Duodenal mucosa (tissue), 2 donors: ENCODE results near the gene RAP1GAP.

Source experiments
- H3K27ac ChIP-seq: one replicate; pipeline ENCODE4 v1.7.0; 2013; ENCODE audit warnings: low read depth, low read length
- H3K27me3 ChIP-seq, 2 donors: one replicate each; pipeline ENCODE4 v1.7.0; 2013; ENCODE audit warnings: low read length in 2 of 2, control low read depth in 1 of 2; ENCODE audit not compliant: insufficient read depth in 2 of 2, control insufficient read depth in 1 of 2
- H3K36me3 ChIP-seq, 2 donors: one replicate each; pipeline ENCODE4 v1.7.0; 2013; ENCODE audit warnings: low read length in 2 of 2, control low read depth in 1 of 2; ENCODE audit not compliant: insufficient read depth in 2 of 2, control insufficient read depth in 1 of 2
- H3K4me1 ChIP-seq, 2 donors: one replicate each; pipeline ENCODE4 v1.7.0; 2013; ENCODE audit warnings: low read length in 2 of 2, control low read depth in 1 of 2; ENCODE audit not compliant: insufficient read depth in 2 of 2, control insufficient read depth in 1 of 2
- H3K4me3 ChIP-seq, 2 donors: one replicate each; pipeline ENCODE4 v1.7.0; 2013; ENCODE audit warnings: low read length in 2 of 2, low read depth in 1 of 2
- H3K9ac ChIP-seq, 2 donors: one replicate each; pipeline ENCODE4 v1.7.0; 2013; ENCODE audit warnings: low read length in 2 of 2, low read depth in 1 of 2
- H3K9me3 ChIP-seq, 2 donors: one replicate each; pipeline ENCODE4 v1.7.0; 2013; ENCODE audit warnings: low read length in 2 of 2, control low read depth in 1 of 2; ENCODE audit not compliant: control insufficient read depth in 1 of 2

Gene RAP1GAP

DNA sequence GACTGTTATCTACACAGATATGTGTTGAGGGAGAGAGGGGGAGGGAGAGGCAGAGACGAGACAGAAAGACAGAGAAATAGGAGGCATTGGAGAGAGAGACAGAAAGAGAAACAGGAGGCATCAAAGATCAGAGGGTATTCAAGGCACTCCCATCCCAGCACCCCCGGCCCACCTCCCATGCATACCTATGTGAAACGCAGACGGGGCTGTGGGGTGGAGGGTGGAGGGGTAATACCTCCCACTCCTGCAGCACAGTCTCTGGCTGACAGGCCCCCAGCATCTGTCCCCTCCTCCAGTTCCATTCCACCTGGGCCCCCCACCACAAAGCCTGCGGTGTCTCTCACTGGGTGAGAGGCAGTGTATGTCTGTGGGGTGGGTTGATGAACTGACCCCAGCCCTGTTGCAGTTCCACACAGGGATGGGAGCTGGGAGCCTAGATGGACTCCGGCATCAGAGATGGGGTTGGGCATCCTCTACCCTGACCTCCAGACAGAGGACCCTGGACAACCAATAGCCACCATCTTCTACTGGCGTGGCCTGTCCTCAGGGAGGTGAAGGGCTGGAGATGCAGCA, 49.7 kb downstream of the RAP1GAP start:
- H3K27ac ChIP-seq = no peak overlapping the region
- no peaks in the 10 kb centered on the region for H3K9me3 ChIP-seq
- H3K4me3 ChIP-seq = no peak overlapping the region
- H3K4me1 ChIP-seq = peaks cover 39 to 61% of the 10 kb centered on the region in 2 donors
- H3K9ac ChIP-seq = no peak overlapping the region
- H3K27me3 ChIP-seq = peaks cover 0 to 2% of the 10 kb centered on the region in 2 donors
- H3K36me3 ChIP-seq = no peaks in the 10 kb centered on the region

DNA sequence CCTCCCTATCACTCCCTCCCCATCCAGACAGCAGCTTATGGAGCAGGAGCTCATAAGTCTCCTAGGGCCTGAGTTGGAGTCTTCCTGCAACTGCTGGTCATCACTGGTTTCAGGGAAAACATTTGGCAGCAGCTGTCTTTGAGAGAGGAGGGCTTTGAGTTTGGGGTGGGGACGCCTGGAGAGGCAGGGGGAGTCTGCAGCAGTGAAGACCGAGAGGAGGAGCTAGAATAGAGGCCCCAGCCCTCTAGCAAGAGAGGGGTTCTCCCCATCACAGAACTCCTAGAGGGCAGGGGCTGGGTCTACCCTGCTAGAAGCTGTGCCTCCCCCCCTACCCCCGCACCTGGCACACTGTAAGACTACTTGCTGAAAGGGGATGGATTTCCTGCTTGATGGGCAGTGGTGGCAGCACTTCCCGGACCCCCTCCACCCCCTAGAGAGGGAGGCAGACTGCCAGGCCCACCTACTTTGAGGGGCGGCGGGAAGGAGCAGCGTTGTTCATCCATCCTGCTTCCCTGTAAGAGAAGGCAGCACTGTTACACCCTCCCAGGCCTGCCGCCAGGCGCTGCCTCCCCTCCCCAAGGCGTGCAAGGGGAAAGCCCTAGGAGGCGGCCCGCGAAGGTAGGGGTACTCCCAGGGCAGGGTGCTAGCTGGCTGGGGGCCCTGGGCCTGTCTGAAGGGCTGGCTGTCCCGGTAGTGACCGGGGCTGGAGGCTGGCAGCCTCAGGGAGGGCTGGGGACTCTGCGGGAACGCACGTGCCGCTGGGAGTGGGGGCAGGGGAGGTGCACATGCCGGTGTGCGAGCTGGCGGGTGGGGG, 50.4 kb downstream of the RAP1GAP start:
- peaks cover 40 to 62% of the 10 kb centered on the region in 2 donors for H3K4me1 ChIP-seq
- H3K4me3 ChIP-seq = no peak overlapping the region
- H3K27me3 ChIP-seq = peaks cover 0 to 2% of the 10 kb centered on the region in 2 donors

DNA sequence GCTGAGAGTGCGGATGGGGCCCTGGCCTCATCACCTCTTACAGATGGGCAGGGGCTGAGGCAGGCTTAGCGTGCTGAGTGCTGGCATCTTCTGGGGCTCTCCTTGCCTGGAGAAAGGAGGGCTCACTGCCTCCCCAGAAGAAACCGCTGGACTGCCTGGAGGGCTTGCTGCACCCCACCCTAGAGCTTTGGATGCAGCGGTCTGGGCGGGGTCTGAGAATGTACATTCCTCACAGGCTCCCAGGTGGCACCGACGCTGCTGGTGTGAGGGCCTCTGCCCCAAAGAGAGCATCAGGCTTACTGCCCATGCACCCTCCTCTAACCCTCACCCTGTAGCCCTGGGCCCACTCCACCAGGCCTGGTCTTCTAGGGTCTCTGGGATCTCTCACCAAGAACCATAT, 51.1 kb downstream of the RAP1GAP start:
- H3K4me1 ChIP-seq = peaks cover 34 to 56% of the 10 kb centered on the region in 2 donors
- H3K27me3 ChIP-seq = peaks cover 0 to 2% of the 10 kb centered on the region in 2 donors
- no peak overlapping the region for H3K4me3 ChIP-seq
- H3K9me3 ChIP-seq = no peaks in the 10 kb centered on the region
- H3K36me3 ChIP-seq = peaks cover 0 to 6% of the 10 kb centered on the region in 2 donors
- no peak overlapping the region for H3K27ac ChIP-seq
- H3K9ac ChIP-seq = no peak overlapping the region

More for the DNA sequence above, 50.4 kb downstream of the RAP1GAP start:
- no peaks in the 10 kb centered on the region for H3K36me3 ChIP-seq
- H3K27ac ChIP-seq = no peak overlapping the region
- H3K9ac ChIP-seq = no peak overlapping the region
- no peaks in the 10 kb centered on the region for H3K9me3 ChIP-seq

DNA sequence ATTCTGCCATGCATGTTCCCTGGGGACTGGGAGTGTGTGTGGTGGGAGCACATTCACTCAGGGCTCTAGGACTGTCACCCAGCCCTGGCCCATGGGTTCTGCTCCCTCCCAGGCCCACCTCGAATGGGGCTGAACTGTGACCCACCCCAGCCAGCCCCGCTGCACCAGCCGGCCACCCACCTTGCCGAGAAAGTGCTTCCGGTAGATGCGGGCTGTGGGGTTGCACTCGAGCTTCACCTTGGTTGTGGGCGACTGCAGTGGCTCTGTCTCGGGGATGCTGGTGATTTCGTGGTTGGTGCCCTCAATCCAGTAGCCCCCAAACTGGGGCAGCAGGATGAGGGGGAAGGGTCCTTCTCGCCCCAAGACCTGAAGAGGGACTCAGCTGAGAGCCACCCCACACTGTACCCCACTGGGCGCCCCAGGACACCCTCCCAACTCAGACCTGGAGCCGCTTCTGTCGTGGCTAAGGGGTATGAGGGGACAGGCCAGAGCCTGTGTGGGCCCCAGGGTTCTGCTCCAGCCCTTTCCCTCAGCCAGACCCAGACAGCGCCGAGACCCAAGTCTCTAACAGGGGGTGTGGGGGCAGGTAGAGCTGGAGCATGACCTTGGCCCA, 51.9 kb downstream of the RAP1GAP start:
- Histone ChIP-seq H3K27me3 (no peaks in the 10 kb centered on the region), H3K9me3 (no peaks in the 10 kb centered on the region), H3K4me3 (no peak overlapping the region), H3K4me1 (peaks cover 29 to 51% of the 10 kb centered on the region in 2 donors), H3K36me3 (peaks cover 0 to 7% of the 10 kb centered on the region in 2 donors), H3K27ac (no peak overlapping the region), H3K9ac (no peak overlapping the region)

DNA sequence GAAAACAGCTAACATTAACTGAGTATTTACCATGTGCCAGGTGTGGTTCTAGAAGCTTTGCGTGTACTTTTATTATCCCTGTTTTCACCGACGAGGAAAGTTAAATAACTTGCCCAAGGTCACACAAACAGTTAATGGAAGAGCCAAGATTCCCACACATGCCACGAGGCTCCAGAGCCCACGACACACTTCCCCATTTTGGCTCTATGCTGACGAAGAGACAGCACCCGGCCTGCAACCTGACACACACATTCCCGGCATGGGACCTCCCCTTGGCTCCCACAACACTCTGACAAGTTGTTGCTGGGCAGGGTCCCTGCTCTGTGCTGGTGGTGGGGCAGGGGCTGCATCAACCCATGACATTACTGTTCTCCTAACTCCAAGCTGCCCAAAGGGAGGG, 52.8 kb downstream of the RAP1GAP start:
- no peak overlapping the region for H3K4me3 ChIP-seq
- no peak overlapping the region for H3K9ac ChIP-seq
- H3K4me1 ChIP-seq = peaks cover 25 to 45% of the 10 kb centered on the region in 2 donors
- H3K27me3 ChIP-seq = no peaks in the 10 kb centered on the region
- H3K36me3 ChIP-seq = peaks cover 0 to 7% of the 10 kb centered on the region in 2 donors
- no peaks in the 10 kb centered on the region for H3K9me3 ChIP-seq
- H3K27ac ChIP-seq = no peak overlapping the region

DNA sequence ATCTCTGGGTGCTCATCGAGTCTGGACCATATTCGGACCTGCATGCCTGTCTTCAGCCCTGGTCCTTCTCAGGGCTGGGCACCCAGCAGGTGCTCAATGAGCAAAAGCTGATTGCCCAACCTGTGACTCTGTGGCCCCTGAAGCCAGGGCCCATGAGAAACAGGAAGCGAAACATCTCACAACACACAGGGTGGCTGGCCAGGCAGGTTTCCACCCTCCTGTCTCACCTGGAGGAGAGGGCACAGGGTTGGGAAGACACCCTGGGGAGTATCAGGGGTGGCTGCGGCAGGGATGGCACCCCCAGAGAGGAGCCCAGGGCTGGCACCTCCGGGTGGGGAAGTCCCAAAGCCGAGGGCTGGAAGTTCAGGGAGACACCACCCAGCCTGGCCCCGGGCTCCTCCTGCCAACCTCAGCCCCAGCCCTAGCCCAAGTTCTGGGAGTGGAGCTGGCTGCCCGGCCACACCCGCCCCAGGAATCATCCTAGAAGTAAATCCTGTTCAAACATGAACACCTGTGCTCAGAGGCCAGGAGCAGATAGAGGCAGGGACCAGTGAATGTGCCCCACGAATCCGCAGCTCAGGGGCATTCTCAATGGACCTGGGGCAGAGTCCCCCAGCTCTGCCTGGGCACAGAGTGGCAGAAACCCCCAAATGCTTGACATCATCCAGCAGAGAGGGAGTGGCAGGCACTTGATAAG, 54.6 kb downstream of the RAP1GAP start:
- Histone ChIP-seq H3K4me1 (peaks cover 25 to 32% of the 10 kb centered on the region in 2 donors), H3K27ac (no peak overlapping the region), H3K9me3 (no peaks in the 10 kb centered on the region), H3K27me3 (no peaks in the 10 kb centered on the region), H3K36me3 (peaks cover 0 to 7% of the 10 kb centered on the region in 2 donors), H3K4me3 (no peak overlapping the region), H3K9ac (peak overlapping the region in 1 of 2 donors; percentile 26)

DNA sequence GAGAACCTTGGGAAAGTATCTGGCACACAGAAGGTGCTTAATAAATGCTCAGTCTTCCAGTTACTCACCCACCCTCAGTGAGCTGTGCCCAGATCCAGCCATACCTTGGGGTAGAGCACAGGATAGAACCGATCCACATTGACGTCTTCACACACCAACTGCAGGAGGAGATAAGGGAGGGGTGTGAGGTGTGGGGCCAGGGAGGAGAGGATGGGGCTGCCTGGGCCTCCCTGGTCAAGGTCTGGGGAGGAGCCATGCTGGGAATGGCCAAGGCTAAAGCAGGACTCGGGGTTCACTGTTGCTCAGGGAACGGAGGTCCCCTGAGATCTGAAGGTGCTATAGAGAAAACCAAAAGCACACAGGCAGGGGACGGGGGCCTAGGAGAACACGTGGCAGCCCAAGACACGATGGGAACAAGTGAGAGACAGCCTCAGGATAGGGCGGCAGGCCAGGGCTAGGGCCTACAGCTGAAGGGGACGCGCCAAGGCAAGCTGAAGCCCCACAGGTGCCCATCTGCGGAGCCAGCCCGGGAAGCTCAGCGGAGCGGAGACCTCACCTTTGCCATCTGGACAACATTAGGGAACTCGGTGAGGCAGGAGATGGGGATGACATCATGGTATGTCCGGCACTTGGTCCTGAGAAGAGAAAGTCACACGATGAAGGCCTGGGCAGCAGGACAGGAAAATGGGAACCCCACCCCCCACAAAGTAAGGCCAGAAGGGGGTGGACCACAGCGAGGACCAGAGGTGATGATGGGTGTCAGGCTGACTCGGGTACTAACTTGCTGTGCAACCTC, 55.9 kb downstream of the RAP1GAP start:
- Histone ChIP-seq H3K27ac (no peak overlapping the region), H3K9ac (no peak overlapping the region), H3K36me3 (peaks cover 0 to 7% of the 10 kb centered on the region in 2 donors), H3K4me1 (peaks cover 25 to 32% of the 10 kb centered on the region in 2 donors), H3K27me3 (no peaks in the 10 kb centered on the region), H3K4me3 (no peak overlapping the region), H3K9me3 (no peaks in the 10 kb centered on the region)

DNA sequence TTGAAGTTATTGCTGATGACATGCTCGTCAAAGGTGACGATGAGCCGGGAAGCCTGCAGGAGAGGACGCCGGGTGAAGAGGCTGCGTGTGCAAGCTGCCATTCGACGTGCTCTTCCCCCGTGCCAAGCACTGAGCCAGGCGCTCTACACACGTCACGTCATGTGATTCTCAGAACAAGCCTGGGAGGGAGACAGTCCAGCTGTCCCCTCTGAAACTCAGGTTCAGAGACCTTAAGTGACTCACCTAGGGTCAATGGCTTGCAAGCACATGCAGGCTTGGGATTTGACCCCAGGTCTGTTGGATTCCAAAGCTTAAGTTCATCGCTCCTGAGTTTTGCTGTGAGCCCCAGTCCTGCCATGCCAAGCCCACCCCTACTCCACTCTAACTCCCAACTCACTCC, 57.1 kb downstream of the RAP1GAP start:
- Histone ChIP-seq H3K4me3 (no peak overlapping the region), H3K9me3 (no peaks in the 10 kb centered on the region), H3K27me3 (no peaks in the 10 kb centered on the region), H3K9ac (no peak overlapping the region), H3K4me1 (peaks cover 28 to 36% of the 10 kb centered on the region in 2 donors), H3K27ac (no peak overlapping the region), H3K36me3 (peaks cover 0 to 7% of the 10 kb centered on the region in 2 donors)

DNA sequence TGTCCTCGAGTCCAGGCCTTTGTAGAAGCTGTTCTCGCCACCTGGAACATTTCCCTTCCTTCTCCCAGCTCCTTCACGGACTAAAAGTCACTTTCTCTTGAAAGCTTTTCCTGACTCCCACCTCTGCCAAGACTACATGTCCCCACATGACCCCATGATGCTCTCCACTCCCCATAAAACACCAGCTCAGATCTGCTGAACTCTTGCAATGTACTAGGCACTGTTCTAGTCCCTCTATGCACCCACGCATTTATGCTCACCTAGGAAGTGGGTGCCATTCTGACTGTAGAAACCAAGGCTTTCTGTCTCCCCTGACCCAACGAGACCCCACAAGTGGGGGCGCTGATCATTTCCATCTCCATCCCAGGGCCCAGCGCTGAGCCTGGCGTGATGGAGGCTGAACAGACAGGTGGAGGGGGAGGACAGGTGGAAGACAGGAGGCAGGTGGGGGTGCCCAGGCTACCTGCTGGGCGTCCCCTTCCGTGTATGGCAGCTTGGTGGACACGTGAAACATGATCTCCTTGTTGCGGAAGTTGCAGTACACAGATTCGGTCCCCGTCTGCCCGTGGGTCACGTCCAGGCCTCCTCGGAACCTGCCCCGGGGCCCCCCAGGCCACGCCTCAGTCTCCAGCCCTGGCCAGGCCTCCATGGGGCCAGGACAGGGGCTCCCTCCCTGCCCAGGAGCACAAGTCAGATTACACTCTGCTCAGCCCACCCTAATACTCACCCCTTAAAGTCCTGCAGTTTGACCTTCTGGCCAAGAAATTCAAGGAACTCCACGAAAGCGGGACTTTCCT, 58.0 kb downstream of the RAP1GAP start:
- H3K4me3 ChIP-seq = no peak overlapping the region
- H3K9me3 ChIP-seq = no peaks in the 10 kb centered on the region
- no peaks in the 10 kb centered on the region for H3K27me3 ChIP-seq
- H3K9ac ChIP-seq = no peak overlapping the region
- H3K27ac ChIP-seq = no peak overlapping the region
- H3K36me3 ChIP-seq = peaks cover 0 to 7% of the 10 kb centered on the region in 2 donors
- peaks cover 27 to 30% of the 10 kb centered on the region in 2 donors for H3K4me1 ChIP-seq
